PFSK-1 (cell line): ENCODE measurements around the gene DRG2.

Experiments used
- FOXP2 ChIP-seq: optimal IDR thresholded peaks from 2 replicates; pipeline ENCODE3; 2011; ENCODE audit warnings: borderline replicate concordance, control low read depth, inconsistent platforms; ENCODE audit not compliant: insufficient read depth; ENCODE audit errors: extremely low read length, extremely low read depth
- POLR2AphosphoS5 ChIP-seq: IDR thresholded peaks from 2 replicates; pipeline ENCODE4 v1.6.1; 2012; ENCODE audit warnings: low read depth, mild to moderate bottlenecking, control low read depth, low read length, moderate library complexity
- REST ChIP-seq, 2 experiments: IDR thresholded peaks; 2 replicates each; pipeline versions ENCODE4 v1.6.1 to v1.8.0; 2011 to 2012; ENCODE audit warnings: low read depth in 2 of 2, low read length in 2 of 2, control low read depth in 1 of 2, inconsistent platforms in 1 of 2, mild to moderate bottlenecking in 1 of 2, moderate library complexity in 1 of 2; ENCODE audit not compliant: insufficient read depth in 1 of 2
- SIN3A ChIP-seq: IDR thresholded peaks from 2 replicates; pipeline ENCODE4 v1.6.1; 2012; ENCODE audit warnings: mild to moderate bottlenecking, low read length, moderate library complexity, borderline replicate concordance; ENCODE audit not compliant: insufficient read depth
- TAF1 ChIP-seq: IDR thresholded peaks from 2 replicates; pipeline ENCODE4 v1.6.1; 2012; ENCODE audit warnings: low read length, control low read depth, borderline replicate concordance; ENCODE audit not compliant: insufficient read depth

Gene DRG2

GRCh38 chr17:18065546-18065945 is 22.2 kb upstream of the DRG2 start:
- TF ChIP-seq REST (IDR thresholded peaks at IDR 0.05; ENCODE audit: insufficient read depth in 1 of 2, low read depth in 2 of 2, low read length in 2 of 2) (no peak), SIN3A (no peak), FOXP2 (no peak), TAF1 (no peak), POLR2AphosphoS5 (no peak)

GRCh38 chr17:18066866-18067265 is 20.9 kb upstream of the DRG2 start:
- TF ChIP-seq FOXP2 = no peak

- TF ChIP-seq POLR2AphosphoS5 (no peak), FOXP2 (no peak), SIN3A (no peak), TAF1 (no peak), REST (IDR thresholded peaks at IDR 0.05; ENCODE audit: insufficient read depth in 1 of 2, low read depth in 2 of 2, low read length in 2 of 2) (no peak)
These were observed 18.6 kb upstream of the DRG2 start for GRCh38 chr17:18069101-18069500.

GRCh38 chr17:18070861-18071340 is 16.8 kb upstream of the DRG2 start:
- TF ChIP-seq POLR2AphosphoS5 (no peak), REST (IDR thresholded peaks at IDR 0.05; ENCODE audit: insufficient read depth in 1 of 2, low read depth in 2 of 2, low read length in 2 of 2) (no peak), SIN3A (peak; percentile 76; the same call in 1 of the 2 replicates), TAF1 (no peak), FOXP2 (no peak)

GRCh38 chr17:18071751-18072150 is 16.0 kb upstream of the DRG2 start:
- TF ChIP-seq FOXP2 (no peak), TAF1 (no peak), SIN3A (no peak), REST (IDR thresholded peaks at IDR 0.05; ENCODE audit: insufficient read depth in 1 of 2, low read depth in 2 of 2, low read length in 2 of 2) (no peak), POLR2AphosphoS5 (no peak)
